Stimulated activated CD8-positive, alpha-beta memory T cell treated with anti-CD3 and anti-CD28 coated beads, Interleukin-4, amount 100 ng/mL, for 1 hour (primary cell): ENCODE results near the gene NEXN.

Experiments used
- DNase-seq, 2 donors: peaks; one replicate each; pipeline ENCODE4 v3.0.0-alpha.2; 2020; ENCODE audit warnings: low read depth in 2 of 2, low spot score in 1 of 2

The NEXN gene

DNA sequence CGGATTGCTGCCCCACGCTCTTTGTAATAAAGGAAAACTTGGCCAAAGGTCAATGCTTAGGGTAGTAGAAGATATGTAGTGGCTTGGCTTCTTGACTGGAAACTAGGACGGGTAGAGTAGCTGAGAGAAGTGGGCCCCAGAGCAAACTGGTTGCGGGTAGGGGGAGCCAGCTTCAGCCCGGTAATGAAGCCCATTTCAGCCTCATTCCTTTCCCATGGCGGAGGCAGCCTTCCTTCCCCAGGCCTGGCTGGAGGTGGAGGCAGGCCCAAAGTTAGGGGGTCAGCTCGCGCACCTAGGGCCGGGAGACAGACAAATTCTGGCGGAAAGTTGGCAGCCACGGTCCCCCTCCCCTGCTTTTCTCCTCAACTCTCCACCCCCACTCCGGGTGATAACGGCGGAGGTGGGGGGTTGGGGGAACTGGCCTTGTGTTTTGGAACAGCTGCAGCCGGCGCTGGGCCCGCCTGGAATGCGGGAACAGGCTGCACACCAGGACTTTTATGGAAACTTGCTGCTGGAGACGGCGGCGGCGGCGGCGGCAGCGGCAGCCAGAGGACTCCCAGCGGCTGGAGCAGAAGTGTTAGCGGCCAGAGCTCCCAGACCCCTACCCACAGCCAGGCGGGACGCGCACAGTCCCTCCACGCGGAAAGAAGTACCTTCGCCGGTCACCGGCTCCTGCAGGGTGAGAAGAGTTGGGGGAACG lies at the start of gene NEXN:
Gene NEXN, plus strand, starts transcription at position 544 of the 700 bp plus-strand sequence. CDS start 27,483 bp downstream, outside the sequence.
- DNase-seq = no peak

DNA sequence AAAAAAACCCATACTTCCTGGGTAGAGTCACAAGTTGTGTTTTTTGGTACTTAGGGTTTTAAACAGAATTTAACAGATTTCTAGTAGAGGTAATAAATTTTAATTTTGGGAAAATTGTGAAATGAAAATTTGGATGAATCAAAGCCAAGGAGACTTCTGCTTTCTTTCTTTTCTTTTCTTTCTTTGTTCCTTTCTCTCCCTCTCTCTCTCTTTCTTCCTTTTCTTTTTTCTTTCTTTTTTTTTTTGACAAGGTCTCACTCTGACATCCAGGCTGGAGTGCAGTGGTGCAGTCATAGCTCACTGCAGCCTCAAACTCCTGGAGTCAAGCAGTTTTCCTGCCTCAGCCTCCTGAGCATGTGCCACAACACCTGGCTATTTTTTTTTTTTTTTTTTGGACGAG lies 46.9 kb upstream of the NEXN start:
- no peak for DNase-seq

DNA sequence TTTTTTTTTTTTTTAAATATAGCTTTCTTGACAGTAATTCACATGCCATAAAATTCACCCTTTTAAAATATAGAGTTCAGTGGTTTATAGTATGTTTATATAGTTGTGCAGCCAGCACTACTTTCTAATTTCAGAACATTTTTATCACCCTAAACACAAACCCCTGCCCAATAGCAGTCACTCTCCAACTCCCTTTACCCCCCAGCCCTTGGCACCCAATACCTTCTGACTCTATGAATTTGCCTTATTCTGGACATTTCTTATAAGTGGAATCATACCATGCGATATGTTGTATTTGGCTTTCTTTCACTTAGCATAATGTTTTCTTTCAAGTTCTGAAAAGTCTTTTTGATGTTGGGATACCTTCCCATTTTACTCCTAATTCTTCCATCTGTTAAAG lies 42.5 kb upstream of the NEXN start:
- no peak for DNase-seq

DNA sequence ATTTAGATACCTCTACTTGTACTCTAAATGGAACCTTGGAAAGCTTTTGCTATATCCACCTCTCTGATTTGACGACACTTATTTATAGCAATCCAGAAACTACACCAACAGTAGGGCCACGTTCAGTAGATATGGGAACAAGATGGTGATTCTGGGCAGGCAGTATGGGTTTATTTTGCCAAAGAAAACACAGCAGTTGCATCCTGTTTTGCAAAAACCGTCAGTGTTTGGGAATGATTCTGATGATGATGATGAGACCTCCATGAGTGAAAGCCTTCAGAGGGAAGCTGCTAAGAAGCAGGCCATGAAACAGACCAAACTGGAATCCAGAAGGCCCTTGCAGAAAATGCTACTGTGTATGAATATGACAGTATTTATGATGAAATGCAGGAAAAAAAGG lies 41.5 kb upstream of the NEXN start:
- no peak for DNase-seq

DNA sequence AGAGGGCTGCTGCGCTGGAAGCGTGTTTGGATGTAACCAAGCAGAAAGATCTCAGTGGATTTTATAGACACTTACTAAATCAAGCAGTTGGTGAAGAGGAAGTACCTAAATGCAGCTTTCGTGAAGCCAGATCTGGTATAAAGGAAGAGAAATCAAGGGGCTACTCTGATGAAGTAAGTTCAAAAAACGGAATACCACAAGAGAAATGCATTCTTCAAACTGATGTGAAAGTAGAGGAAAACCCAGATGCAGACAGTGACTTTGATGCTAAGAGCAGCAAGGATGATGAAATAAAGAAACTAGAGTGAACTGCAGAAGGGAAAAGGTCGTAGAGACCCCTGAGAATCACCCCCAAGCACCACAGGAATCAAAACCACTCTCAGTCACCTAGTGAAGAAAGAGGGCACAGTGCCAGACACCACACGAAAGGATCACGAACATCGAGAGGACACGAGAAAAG lies 40.8 kb upstream of the NEXN start:
- no peak for DNase-seq

DNA sequence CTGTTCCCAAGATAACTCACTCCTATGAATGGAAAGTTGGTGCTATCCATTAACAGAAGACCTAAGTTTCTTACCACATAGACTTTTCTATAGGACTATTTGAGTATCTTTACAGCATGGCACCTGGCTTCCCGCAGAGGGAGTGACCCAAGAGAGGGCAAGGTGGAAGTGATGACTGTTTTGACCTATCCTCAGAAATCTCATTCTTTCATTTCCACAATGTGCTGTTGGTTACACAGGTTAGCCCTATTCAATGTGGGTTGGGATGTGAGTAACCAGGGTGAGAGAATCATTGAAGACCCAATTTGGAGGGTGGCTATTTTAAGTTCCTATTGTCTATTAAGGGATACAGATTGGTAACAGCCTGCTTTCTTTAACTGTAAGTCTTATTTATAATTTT lies 38.3 kb upstream of the NEXN start:
- DNase-seq = no peak

DNA sequence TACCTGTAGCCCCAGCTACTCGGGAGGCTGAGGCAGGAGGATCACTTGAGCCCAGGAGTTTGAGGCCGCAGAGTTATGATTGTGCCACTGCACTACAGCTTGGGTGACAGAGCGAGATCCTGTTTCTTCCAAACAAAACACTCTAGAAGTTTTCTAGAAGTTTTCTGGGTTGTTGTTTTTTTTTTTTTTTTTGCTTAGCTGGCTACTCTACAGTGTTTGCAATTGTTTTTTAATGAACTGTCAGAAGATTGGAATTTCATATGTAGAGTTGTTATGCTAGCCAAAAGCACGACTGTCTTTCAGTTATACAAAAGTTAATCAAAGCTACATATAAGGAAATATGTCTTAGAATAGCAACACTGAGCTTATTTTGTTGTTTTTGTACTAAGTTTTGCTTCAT lies 30.9 kb upstream of the NEXN start:
- DNase-seq = no peak

DNA sequence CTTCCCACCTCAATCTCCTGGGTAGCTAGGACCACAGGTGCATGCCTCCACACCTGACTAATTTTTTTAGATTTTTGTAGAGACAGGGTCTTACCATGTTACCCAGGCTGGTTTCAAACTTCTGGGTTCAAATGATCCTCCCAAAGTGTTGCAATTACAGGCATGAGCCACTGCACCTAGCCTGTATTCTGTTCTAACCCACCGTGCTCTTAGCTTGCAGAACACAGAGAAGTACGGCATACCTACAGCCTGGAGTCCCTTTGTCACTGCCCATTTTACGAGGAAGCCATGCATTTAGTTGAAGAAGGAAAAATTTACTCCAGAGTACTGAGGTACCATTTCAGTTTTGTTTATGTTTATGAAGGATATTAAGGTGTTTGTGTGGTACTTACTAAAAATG lies 29.7 kb upstream of the NEXN start:
- no peak for DNase-seq

DNA sequence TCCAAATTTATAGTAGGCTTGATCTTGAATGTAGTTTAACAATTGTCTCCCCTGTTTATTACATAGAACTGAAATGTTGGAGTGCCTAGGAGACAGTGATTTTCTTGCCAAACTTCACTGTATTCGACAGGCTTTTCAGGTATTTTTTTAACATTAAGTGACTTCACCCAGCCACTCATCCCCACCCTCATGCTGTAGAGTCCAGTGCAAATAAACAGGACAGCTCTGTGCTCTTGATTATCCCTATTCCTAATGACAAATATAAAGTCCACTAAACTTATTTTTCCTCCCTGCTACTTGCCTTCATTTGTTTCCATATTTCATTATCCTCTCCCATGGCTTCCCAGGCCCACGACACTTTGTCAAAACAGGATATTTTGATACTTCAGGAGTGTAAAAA lies 29.2 kb upstream of the NEXN start:
- DNase-seq = no peak

DNA sequence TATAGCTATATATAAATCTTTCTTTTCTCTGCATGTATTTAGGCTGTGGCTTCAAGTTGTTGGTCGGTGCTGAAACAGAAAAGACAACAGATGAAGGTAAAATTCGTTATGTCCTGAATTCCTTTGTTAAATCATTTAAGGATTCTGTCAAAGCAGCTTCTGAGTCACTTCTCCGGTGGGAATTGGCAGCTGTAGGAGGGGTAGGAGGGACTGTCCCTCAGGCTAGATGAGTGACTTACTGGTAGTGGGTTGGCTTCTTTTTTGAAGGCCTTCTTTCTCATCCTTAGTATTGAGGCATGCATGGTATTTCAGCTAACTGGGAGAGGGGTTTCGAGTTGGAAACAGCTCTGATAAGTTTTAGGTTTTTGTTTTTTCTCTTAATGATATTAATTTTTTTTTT lies 22.1 kb upstream of the NEXN start:
- no peak for DNase-seq

DNA sequence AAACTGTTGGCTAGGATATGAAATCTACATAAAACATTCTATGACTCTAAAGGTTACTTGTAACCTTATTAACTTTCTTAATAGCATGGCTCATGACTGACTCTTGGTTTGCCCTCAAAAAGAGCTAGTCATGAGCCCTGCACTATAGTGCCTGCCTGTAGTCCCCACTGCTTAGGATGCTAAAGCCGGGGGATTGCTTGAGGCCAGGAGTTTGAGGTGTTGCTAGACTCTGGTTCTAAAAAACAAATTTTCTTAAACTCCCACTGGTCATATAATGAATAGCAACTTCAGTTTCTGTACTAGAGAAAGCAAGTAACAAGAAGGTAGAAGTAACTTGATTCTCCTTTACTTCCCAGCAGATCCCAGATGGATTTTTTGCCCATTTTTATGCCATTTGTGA lies 15.8 kb upstream of the NEXN start:
- no peak for DNase-seq

DNA sequence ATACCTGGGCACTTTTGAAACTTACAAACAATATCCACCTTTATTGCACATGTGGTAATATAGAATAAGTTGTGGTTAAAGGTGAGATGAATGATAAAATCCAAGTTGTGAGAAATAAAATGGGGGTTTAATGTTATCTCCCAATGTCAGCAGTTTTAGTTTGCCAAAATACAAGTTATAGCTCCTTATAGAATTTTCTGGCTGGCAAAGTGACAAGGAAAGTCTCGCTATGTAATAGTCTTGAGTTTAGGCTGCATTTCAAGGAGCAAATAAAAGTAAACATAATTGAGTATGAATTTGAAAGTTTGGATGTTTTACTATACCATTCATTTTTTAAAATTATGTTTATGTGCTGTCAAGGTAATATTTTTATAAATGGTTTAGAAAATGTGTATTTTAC lies 15.0 kb upstream of the NEXN start:
- no peak for DNase-seq

DNA sequence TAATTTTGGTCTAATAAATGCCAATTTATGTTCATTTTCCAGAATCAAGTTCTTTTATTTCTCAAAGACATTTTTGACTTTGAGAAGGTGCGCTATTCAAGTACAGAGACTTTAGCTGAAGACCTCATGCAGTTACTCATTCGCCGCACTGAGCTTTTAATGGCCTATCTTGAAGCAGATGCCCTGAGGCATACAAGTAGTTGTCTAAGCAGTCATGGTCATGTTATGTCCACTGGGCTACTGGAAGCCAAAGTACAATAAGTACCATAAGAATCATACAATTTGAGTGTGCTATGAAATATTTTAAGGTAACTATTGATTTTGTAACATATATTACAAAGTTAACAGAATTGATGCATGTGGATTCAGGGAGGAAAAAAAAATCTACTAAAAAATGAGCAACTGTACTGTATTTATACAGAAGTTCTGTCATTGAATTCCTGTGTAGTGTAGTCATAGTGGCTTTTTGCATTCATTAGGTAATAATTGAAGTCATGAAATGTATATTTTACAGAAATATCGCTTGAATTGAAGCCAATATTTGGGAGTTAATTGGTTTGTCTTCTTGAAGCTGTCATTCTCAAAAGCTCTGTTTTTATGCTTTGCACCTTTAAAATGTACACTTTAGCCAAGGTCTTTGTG lies 13.5 kb upstream of the NEXN start:
- DNase-seq = no peak

DNA sequence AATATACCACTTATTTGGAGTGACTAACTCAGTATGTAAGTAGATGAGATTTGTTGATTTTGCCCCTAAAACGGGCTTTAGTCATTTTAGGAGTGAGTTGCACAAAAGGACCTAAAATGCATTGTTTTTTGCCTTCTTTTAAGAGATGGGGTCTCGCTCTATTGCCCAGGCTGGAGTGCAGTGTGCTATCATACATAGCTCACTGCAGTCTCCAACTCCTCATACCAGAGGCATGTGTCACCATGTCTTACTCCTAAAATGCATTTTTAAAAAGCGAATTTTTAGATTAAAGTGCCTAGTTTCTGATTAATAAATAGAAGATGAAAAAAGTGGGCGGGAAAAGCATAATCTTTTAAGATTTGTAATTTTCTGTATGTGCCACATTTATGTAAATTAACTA lies 11.5 kb upstream of the NEXN start:
- DNase-seq = no peak

DNA sequence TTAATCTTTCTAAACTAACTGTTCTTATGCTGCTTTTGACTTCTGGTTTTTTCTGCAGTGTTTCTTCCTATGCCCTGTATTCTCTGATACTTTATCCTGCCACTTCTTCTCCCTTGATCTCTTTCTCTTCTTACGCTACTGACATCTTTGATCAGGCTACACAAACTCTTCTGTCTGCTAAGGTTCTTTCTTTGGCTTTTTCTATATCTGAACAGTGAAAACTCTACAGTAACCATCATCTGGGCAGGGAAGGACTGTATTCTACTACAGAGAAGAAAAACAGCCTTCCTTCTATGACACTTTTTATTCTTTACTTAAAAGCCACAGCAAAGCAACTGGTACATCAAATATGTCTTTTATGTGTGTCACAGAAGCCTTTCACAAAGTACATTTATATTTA lies 7.4 kb upstream of the NEXN start:
- no peak for DNase-seq

DNA sequence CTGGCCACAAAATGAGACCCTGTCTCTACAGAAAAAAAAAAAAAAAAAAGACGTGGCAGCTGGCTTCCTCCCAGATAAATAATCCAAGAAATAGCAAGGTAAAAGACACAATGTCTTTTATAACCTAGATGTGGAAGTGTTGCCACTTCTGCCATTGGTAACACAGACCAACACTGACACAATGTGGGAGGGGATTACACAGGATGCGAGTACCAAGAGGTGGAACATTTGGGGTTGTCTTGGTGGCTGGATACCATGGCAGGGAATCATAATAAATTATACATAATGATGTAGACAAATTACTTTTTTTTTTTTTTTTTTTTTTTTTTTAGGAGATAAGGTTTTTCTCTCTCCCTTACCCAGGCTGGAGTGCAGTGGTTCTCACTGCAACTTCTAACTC lies 6.0 kb upstream of the NEXN start:
- DNase-seq = no peak

DNA sequence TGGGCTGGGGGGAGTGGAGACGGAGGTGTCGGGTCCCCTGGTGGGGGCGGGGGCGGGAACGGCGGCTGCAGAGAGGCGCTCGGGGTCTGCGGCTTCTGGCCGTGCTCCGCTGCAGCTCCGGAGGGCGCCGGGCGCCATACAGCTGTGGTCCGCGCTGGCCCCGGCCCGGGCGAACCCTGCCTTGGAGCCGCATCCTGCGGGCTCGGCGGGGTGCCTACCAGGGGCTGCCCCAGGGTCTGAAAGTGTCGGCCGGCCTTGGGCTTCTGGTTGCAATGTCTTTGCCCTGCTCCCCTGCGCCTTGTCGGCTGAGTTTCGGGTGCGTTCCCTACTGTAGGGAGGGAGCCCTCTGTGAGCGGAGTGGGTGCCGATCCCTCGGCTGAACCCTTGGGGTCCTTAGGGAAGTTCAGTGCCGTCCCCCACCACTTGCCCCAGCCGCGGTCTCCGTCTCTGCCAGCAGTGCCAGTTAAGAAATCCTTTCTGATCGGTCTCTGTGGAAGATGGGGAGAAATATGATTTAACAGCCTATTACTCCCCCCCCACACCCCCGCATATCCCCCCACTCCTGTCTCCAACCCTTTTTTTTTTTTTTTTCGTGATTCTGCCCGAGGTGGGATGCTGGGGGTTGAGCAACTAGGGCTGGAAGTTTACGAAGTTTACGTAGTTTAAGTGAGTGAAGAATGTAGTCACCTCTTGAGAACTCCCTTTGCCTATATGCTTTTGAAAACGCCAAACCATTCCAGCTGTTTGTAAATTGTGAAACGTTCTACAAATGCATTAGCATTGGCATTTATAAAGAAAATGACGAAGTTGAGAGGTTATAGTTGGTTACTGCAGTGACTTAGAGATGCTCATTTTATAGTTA lies 588 bp downstream of the NEXN start:
- no peak for DNase-seq

DNA sequence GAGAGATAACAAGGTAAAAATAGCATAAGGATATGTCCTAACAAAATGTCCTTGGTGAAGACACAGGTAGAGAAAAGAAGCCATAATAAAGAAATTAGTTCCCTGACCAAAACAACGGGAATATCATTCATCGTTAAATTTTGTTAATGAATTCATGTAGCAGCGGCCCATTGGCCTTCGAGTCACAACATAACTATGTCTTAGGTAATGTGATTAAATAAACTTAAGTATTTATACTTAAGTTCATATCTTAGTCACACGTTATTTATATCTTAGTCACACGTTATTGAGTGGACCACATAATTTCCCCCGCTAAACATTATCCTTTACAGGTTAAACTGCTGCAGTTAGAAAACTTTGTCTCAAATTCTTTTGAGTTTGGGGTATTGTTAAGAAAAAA lies 1.2 kb downstream of the NEXN start:
- DNase-seq = no peak

DNA sequence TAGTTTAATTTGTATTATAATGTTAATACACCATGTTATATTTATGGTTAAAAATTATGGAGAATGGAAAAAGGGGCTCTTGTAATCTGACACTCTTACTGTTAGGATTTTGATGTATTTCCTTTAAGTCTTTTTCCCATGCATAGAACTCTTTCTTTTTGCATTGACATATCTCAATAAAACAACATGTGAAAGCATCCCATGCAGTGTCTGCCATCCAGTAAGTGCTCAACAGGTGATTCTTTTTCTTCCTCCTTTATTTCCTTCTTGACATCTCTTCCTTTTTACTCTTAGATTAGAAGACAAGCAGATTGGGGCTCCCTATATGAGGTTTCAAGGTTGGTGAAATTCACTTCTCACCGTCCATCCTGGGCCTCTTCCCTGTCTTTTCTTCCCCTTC lies 2.8 kb downstream of the NEXN start:
- no peak for DNase-seq

DNA sequence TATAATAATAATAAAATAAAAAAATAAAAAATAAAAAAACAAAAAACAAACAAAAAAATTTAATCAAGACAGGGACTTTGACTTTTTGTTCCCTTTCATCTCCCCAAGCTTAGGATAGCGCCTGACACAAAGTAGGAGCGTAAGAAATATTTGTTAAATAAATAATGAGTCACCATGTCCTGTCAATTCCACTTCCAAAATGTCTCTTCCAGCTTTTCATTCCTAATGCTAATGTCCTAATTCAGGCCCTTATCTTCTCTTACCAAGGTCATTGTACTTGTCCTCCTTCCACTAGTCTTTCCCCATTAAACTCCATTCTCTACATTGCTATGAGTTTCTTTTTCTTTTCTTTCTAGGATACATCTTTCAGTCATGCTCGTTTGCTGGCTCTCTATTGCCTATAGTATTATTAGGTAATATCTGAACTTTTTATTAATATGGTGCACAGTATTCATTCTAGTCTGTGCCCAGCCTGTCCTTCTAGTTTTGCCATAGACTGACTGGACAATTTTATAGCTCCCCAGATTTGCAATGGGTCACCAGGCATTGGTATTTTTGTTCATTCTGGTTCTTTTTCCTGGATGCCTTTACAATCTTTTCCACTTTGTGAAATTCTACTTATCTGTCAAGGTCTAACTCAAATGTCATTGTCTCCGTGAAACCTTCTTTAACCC lies 11.4 kb downstream of the NEXN start:
- DNase-seq = no peak

DNA sequence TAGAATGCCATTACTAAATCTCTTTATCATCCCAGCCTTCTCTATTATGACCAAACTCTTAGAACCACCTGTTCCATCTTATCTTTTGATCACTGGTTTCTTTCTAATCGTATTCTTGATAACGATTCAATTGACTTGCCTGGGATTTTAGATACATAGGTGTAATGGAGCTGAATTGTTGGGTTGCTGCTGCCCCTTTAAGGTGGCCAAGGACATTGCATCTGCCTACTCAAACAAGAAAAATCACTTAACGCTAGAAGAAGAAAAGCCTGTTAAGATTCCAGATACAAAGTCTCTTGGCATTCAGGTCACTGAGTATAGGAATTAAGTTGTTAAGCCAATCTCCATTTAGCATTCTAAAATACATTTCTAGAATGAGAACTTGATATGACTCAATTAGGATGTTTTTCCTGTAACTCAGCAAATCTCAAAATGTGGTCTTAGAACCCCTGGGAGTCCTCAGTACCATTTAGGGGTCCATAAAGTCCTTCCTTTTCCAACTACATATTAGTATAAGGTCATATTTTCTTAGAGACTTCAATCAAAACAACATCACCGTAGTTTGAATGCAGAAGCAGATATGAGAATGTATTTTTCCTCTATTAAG lies 12.4 kb downstream of the NEXN start:
- DNase-seq = no peak
